HG02938 (cell line): ENCODE measurements around the gene C7orf57.
"Not testable (repeated sequence)": the region's sequence is repeated elsewhere in the genome, so short reads cannot be mapped to it uniquely, and the experiment has no call there.

ENCODE experiments used
- ATAC-seq: cut with Tn5 transposase; IDR thresholded peaks from one replicate; pipeline ENCODE4 v1.9.1; 2021; ENCODE audit warnings: mild to moderate bottlenecking, moderate library complexity; ENCODE audit not compliant: unreplicated experiment

Gene C7orf57

GRCh38 chr7:48033922-48034321 is 1.4 kb upstream of the C7orf57 start:
- ATAC-seq: no peak

GRCh38 chr7:48035967-48036478 is 680 bp downstream of the C7orf57 start:
- ATAC-seq: peak; percentile 6

GRCh38 chr7:48038815-48039506 is 3.6 kb downstream of the C7orf57 start:
- no peak for ATAC-seq

- ATAC-seq: no peak
These were observed 5.8 kb downstream of the C7orf57 start for GRCh38 chr7:48040944-48041652.

- ATAC-seq: no peak
These were observed 6.3 kb downstream of the C7orf57 start for GRCh38 chr7:48041653-48041970.

GRCh38 chr7:48042216-48042615 is 6.9 kb downstream of the C7orf57 start:
- ATAC-seq: no peak

- ATAC-seq: no peak
These were observed 7.3 kb downstream of the C7orf57 start for GRCh38 chr7:48042636-48043035.

GRCh38 chr7:48045195-48045765 is 9.9 kb downstream of the C7orf57 start:
- no peak for ATAC-seq

GRCh38 chr7:48046458-48046857 is 11.1 kb downstream of the C7orf57 start:
- no peak for ATAC-seq

GRCh38 chr7:48048113-48048512 is 12.8 kb downstream of the C7orf57 start:
- ATAC-seq: no peak

- ATAC-seq: no peak
These were observed 14.5 kb downstream of the C7orf57 start for GRCh38 chr7:48049850-48050249.

- ATAC-seq: no peak
These were observed 17.4 kb downstream of the C7orf57 start for GRCh38 chr7:48052748-48053147.

- no peak for ATAC-seq
These were observed 18.4 kb downstream of the C7orf57 start for GRCh38 chr7:48053736-48054135.

- no peak for ATAC-seq
These were observed 23.6 kb downstream of the C7orf57 start for GRCh38 chr7:48058990-48059389.

GRCh38 chr7:48059706-48060105 is 24.4 kb downstream of the C7orf57 start:
- no peak for ATAC-seq

GRCh38 chr7:48063985-48064384 is 28.6 kb downstream of the C7orf57 start:
- no peak for ATAC-seq

GRCh38 chr7:48067475-48067874 is 32.1 kb downstream of the C7orf57 start:
- no peak for ATAC-seq

GRCh38 chr7:48074204-48074654 is 38.9 kb downstream of the C7orf57 start:
- no peak for ATAC-seq

GRCh38 chr7:48077423-48077822 is 42.1 kb downstream of the C7orf57 start:
- ATAC-seq: no peak

- no peak for ATAC-seq
These were observed 43.1 kb downstream of the C7orf57 start for GRCh38 chr7:48078470-48078869.

- not testable (repeated sequence) for ATAC-seq
These were observed 47.0 kb downstream of the C7orf57 start for GRCh38 chr7:48082378-48082777.
